UCSD-AML1 (cell line): ENCODE measurements around the gene MTF1.
"Not testable (repeated sequence)": the region's sequence is repeated elsewhere in the genome, so short reads cannot be mapped to it uniquely, and the experiment has no call there.

Experiments used
- DNase-seq: peaks from one replicate; lab custom pipeline; 2025; ENCODE audit not compliant: unreplicated experiment; lab: John Stamatoyannopoulos, UW

The MTF1 gene

DNA sequence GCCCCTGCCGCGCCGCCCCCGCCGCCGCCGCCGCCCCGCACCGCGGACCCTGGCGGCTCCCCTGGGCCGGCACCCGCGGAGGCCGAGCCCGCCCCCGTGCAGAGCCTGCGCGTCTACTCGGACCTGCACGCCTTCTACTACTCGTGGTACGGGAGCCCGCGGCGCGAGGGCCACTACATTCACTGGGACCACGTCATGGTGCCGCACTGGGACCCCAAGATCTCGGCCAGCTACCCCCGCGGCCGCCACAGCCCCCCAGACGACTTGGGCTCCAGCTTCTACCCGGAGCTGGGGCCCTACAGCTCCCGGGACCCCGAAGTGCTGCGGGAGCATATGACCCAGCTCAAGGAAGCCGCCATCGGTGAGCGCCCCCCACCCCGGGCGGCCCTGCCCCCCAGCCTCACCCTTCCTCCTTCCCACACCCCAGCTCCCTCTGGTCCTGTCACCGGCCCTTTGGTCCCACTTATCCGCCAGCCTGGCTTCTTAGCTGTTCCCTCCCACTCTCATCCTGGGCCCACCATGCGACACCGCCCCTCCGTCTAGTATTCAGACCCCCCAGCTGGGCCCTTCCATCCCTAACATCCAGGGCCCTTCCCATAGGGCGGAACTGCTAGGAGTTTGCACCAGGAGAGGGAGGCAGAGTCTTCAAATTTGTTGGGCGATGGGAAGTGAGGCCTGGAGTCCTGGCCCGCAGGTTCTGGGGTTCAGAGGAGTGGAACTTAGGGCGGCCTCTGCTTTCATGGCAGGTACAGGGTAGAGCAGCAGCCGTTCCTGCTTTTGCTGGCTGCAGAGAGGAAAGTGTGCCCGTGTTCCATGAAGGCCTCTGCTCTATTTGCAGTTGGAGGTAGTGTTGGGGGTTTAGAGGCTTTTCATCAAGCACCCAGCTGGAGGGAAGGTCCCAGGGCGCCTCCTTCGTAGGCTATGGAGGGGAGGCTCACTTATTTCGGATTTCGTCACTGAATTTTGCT is 64.7 kb downstream of the MTF1 start:
- DNase-seq: no peak

DNA sequence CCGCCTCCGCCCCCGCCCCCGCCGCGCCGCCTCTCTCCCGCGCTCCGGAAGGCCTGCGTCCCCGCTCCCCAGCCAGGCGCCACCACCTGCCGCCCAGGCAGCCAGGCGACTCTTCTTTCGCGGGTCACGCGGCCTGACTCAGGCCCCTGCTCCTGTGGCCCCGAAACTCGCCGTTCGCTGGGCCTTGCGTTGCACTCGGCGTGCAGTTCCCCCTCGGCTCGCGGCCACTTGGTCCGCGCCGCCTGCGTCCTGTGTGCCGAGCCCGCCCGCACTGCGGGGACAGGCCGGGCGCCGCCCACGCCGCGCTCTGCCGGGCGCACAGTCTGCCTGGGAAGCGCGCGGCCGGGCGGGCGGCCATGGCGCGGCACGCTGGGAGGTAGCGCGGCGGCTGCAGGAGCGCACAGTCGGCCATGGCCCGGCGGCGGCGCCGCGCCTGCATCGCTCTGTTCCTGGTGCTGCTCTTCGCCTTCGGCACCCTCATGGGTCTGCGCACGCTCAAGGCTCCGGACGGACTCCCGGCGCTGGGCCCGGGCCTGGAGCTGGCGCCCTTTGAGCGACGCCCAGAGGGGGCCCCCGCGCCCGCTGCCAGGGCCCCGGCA is 65.5 kb downstream of the MTF1 start, which contains the start of gene MANEAL:
Gene MANEAL (plus strand): TSS at position 75 of the 599 bp plus-strand sequence. CDS start 336 bp downstream, at position 411.
- peak; percentile 65 for DNase-seq

DNA sequence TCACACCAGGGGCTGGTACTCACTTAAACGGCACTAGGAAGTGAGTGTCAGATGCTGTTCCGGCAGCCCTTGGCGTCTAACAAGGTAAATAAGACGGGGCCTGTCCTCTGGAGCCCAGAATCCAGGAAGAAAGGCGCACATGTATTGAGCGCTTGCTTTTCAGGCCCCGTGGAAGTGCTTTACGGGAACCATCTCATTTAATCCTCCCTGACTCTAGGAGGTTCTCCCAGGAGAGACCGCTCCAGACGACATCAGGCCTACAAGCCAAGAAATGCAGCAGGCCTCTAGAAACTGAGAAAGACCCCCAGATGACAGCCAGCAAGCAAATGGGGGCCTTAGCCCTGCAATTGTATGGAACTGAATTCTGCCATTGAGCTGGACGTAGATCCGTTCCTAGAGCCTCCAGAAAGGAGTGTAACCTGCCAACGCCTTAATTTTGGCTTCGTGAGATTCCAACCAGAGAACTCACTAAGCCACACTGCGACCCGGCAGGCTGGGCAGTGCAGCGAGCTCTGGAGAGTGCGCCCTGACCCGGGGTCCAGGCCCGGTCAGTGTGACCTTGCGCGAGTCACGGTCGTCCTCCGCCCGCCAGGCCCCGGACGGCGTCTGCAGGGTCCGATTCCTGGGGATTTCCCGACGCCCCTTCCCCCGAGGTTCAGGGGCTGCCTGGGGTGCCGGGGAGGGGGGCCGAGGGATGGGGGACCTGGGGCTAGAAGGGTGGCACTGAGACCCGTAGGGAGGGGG is 66.3 kb downstream of the MTF1 start:
- DNase-seq: no peak

DNA sequence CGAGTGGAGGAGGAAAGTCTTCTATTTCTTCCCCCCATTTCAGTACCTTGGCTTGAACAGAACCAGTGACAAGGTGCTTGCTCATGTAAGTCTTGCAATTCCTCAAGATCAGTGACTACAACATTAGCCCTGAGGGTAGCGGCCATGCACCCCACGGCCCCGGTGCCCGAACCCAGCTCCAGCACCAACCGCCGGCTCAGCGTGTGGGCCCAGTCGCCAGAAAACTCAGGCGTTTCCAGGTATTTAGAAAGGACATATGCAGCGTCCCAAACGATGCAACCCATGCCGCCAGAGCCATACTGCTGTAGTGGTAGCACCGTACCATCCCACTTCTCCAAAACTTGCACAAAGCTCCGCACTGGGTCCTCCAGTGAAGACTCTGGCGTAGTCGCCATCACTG is 76.9 kb downstream of the MTF1 start:
- DNase-seq: no peak

DNA sequence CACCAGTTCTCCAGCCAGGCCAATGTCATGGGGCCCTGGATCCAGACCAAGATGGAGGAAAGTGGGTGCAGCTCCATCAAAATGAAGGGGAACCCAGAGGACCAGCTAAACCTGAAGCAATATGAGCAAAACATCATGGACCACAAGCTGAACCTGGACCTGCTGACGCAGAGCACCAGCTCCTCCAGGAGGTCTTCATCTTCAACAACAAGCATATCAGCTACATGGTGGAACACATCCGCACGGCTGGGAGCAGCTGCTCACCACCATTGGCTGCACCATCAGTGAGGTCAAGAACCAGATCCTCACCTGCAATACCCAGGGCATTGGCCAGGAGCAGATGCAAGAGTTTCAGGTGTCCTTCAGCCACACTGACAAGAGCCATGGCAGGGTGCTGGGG is 80.7 kb downstream of the MTF1 start:
- no peak for DNase-seq

DNA sequence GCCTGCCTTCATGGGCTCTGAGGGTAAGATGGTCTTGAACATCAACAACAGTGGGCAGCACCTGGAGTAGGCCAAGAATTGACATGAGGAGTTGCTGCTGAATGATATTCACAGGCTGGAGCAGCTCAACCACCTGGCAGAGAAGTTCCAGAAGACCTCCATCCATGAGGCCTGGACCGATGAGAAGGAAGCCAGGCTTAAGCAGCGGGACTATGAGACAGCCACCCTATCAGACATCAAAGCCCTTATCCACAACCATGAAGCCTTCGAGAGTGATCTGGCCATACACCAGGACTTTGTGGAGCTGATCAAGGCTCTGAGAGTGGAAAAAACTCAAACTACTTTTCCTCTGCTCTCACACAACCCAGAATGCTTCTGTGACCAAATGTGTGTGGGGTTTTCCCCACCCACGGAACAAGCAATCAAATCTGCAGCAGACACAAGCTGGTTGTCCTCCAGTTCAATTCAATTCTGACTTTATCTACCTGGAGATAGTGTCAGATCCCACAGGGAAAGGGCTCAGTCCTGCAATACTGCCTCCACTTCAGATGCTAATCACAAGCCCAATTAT is 82.4 kb downstream of the MTF1 start:
- DNase-seq: no peak

DNA sequence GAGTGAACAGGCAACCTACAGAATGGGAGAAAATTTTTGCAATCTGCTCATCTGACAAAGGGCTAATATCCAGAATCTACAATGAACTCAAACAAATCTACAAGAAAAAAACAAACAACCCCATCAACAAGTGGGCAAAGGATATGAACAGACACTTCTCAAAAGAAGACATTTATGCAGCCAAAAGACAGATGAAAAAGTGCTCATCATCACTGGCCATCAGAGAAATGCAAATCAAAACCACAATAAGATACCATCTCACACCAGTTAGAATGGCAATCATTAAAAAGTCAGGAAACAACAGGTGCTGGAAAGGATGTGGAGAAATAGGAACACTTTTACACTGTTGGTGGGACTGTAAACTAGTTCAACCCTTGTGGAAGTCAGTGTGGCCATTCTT is 88.0 kb downstream of the MTF1 start:
- not testable (repeated sequence) for DNase-seq

- no peak for DNase-seq
These were observed 91.9 kb downstream of the MTF1 start for GRCh38 chr1:37767488-37767887.

GRCh38 chr1:37765916-37766664 is 93.3 kb downstream of the MTF1 start:
- no peak for DNase-seq

- no peak for DNase-seq
These were observed 94.4 kb downstream of the MTF1 start, which contains the start of gene EPHA10 for GRCh38 chr1:37764888-37765441. EPHA10 (minus strand) TSS chr1:37765120; CDS start chr1:37765066, 54 bp downstream.

DNA sequence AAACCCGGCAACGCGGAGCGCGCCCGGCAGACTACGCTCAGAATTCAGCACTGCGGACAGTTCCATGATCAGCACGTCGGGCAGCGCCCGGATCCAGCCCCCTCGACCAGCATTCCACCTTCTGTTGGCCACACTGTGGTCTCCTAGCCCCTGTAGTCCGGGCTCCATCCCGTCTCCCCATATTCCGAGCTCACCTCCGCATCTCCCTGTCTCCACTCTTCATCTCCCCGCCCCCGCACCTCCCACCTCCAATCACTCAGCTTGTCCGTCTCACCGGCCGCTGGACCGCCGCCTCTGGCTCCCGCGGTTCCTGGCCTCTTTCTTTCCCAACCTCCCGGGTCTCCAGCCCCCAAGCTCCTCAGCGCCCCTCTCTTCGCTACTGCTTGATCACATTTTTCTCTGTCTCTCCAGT is 95.0 kb downstream of the MTF1 start:
- peak; percentile 24 for DNase-seq

DNA sequence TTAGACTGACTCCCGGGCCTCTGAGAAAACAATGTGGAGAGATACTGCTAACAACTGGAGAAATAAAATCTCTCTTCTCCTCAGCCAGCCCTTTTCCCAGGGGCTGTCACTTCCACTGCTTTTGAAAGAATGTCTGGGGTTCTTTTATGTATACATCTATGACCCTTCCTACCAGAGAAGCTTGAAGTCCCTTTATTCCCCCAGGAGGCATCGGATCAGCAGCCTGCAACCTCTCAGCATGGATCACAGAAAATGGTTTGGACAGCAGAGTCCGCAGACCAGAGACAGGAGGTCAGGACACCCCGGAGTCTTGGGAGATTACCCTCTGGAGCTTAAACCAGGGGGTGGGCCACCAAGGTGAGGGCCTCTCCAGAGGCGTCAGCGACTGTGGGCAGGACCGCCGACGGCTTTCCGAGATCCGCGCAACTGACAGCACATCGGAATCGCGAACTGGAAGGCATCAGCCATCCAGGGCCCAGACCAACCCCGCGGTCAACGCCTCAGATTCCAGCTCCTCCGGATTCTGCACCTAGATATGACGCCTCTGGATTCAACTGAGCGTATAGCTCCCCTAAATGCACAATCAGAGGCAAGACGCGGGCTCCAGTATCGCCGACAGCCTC is 95.5 kb downstream of the MTF1 start:
- DNase-seq: no peak

DNA sequence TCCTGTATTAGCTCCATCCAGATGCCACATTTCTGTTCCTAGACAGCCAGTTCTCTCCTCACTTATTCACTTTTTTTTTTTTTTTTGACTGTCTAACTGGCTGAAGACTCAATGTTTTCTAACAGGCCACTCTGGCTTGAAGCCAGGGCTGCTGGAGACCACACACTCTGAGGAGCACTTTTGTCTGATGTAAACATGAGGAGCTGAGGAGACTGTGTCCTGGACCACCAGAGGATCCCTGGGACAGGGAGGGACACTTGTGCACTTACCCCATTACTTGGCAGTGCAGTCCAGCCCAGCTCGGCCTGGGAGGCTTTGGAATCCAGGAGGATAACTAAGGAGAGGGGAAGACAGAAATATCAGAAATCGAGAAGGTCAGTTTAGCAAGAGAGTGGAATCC is 96.9 kb downstream of the MTF1 start:
- no peak for DNase-seq

GRCh38 chr1:37761416-37762095 is 97.8 kb downstream of the MTF1 start:
- DNase-seq: no peak
